ENCODE measurements around the gene TSNAXIP1. TPM values are rescaled to one million over a fixed set of nuclear protein-coding genes. Genes with fewer than 3 reads are reported as not detected.
A peak's percentile ranks its signal among the peaks of the same experiment; 100 is the strongest.

TSNAXIP1 gene
- total RNA-seq, 4 donors from 2014 or later = 0.15 to 0.97 (median 0.72) TPM

- intact Hi-C loops (cut with DNase I) = no loop called here
- no peaks in the 10 kb centered on the region for H3K9me3 ChIP-seq
- H3K27me3 ChIP-seq = no peaks in the 10 kb centered on the region
- DNase-seq = no peak
- H3K36me3 ChIP-seq = no peaks in the 10 kb centered on the region
- no peak overlapping the region for H3K4me3 ChIP-seq
- WGBS, 2 donors = 26 to 30% methylated on average over 3 of the region's 3 CpGs
- no peak for TF ChIP-seq CTCF (IDR thresholded peaks at IDR 0.05)
- no peak for TF ChIP-seq POLR2A (IDR thresholded peaks at IDR 0.05)
- peaks cover 44 to 73% (median 52%) of the 10 kb centered on the region in 3 donors for H3K4me1 ChIP-seq
- peak overlapping the region; percentile 77 to 89 (median 86) for H3K27ac ChIP-seq
These were observed 51.0 kb downstream of the TSNAXIP1 start for GRCh38 chr16:67857547-67858233.

GRCh38 chr16:67858500-67858899, 51.8 kb downstream of the TSNAXIP1 start:
- Histone ChIP-seq H3K27me3 (no peaks in the 10 kb centered on the region), H3K4me3 (no peak overlapping the region), H3K36me3 (no peaks in the 10 kb centered on the region), H3K9me3 (no peaks in the 10 kb centered on the region), H3K27ac (peak overlapping the region; percentile 77 to 89 (median 86)), H3K4me1 (peaks cover 51 to 82% (median 59%) of the 10 kb centered on the region in 3 donors)
- no peak for TF ChIP-seq CTCF (IDR thresholded peaks at IDR 0.05)
- no peak for TF ChIP-seq POLR2A (IDR thresholded peaks at IDR 0.05)
- no peak for DNase-seq
- WGBS, 2 donors = 76 to 77% methylated on average over 4 of the region's 4 CpGs
- intact Hi-C loops (cut with DNase I) = no loop called here

GRCh38 chr16:67860589-67861398, 54.1 kb downstream of the TSNAXIP1 start:
- no peaks in the 10 kb centered on the region for H3K9me3 ChIP-seq
- intact Hi-C loops (cut with DNase I) = no loop called here
- peaks cover 46 to 83% (median 62%) of the 10 kb centered on the region in 3 donors for H3K4me1 ChIP-seq
- peak overlapping the region; percentile 63 to 84 (median 73) for H3K27ac ChIP-seq
- no peaks in the 10 kb centered on the region for H3K27me3 ChIP-seq
- TF ChIP-seq POLR2A (IDR thresholded peaks at IDR 0.05) = no peak
- no peak for TF ChIP-seq CTCF (IDR thresholded peaks at IDR 0.05)
- no peak for DNase-seq
- 61 to 63% methylated on average over 6 to 8 of the region's 8 CpGs for WGBS, 2 donors
- H3K4me3 ChIP-seq = no peak overlapping the region
- peaks cover 0 to 10% (median 4%) of the 10 kb centered on the region in 3 donors for H3K36me3 ChIP-seq

- no peak for DNase-seq
- H3K36me3 ChIP-seq = peaks cover 0 to 20% (median 4%) of the 10 kb centered on the region in 3 donors
- peak overlapping the region; percentile 63 to 84 (median 73) for H3K27ac ChIP-seq
- intact Hi-C loops (cut with DNase I) = no loop called here
- peaks cover 40 to 72% (median 60%) of the 10 kb centered on the region in 3 donors for H3K4me1 ChIP-seq
- WGBS, 2 donors = 88% methylated on average over 5 to 6 of the region's 6 CpGs
- no peaks in the 10 kb centered on the region for H3K27me3 ChIP-seq
- H3K4me3 ChIP-seq = no peak overlapping the region
- H3K9me3 ChIP-seq = no peaks in the 10 kb centered on the region
- TF ChIP-seq POLR2A (IDR thresholded peaks at IDR 0.05) = no peak
- no peak for TF ChIP-seq CTCF (IDR thresholded peaks at IDR 0.05)
These were observed 55.2 kb downstream of the TSNAXIP1 start for GRCh38 chr16:67861877-67862276.

Data from esophagus squamous epithelium (tissue), 5 donors.